ENCODE measurements around the gene ANKRD61.

DNA sequence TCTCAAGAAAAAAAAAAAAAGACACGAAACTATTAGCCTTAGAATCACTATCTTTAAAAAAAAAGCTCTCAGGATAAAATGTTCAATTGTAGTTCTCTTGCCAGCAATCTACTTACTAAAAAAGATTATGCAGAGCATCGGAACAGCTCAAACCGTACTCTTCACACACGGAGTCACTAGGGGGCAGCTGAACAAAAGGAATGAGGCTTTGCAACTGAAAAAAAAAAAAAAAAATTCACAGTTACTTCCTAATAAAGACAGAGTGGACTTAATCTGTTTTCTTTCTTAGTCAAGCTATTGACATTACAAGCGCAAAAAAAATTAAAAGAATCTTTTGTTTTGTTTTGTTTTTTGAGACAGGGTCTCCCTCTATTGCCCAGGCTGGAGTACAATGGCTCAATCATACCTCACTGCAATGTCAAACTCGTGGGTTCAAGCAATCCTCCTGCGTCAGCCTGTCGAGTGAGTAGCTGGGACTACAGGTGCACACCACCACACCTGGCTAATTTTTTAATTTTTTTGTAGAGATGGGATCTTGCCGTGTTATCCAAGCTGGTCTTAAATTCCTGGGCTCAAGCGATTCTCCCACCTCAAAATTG, 33.9 kb upstream of the ANKRD61 start:
- TF ChIP-seq, protein P1, sequence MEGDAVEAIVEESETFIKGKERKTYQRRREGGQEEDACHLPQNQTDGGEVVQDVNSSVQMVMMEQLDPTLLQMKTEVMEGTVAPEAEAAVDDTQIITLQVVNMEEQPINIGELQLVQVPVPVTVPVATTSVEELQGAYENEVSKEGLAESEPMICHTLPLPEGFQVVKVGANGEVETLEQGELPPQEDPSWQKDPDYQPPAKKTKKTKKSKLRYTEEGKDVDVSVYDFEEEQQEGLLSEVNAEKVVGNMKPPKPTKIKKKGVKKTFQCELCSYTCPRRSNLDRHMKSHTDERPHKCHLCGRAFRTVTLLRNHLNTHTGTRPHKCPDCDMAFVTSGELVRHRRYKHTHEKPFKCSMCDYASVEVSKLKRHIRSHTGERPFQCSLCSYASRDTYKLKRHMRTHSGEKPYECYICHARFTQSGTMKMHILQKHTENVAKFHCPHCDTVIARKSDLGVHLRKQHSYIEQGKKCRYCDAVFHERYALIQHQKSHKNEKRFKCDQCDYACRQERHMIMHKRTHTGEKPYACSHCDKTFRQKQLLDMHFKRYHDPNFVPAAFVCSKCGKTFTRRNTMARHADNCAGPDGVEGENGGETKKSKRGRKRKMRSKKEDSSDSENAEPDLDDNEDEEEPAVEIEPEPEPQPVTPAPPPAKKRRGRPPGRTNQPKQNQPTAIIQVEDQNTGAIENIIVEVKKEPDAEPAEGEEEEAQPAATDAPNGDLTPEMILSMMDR (conservative IDR thresholded peaks at IDR 0.05; ENCODE audit: low read length): peak; percentile 75
- no peak for TF ChIP-seq EZH2phosphoT487 (IDR thresholded peaks at IDR 0.05; ENCODE audit: borderline replicate concordance)
